GM18502 (cell line): ENCODE data around the gene ZNF219.
A peak's percentile ranks its signal among the peaks of the same experiment; 100 is the strongest.

Experiments used
- ATAC-seq: cut with Tn5 transposase; IDR thresholded peaks from one replicate; pipeline ENCODE4 v1.9.1; 2021; ENCODE audit warnings: mild to moderate bottlenecking; ENCODE audit not compliant: unreplicated experiment, poor library complexity

The ZNF219 gene

GRCh38 chr14:21088687-21089086 lies 9.8 kb downstream of the ZNF219 start:
- no peak for ATAC-seq

- peak; percentile 70 for ATAC-seq
These were observed 11.0 kb downstream of the ZNF219 start for GRCh38 chr14:21087294-21088091.

DNA sequence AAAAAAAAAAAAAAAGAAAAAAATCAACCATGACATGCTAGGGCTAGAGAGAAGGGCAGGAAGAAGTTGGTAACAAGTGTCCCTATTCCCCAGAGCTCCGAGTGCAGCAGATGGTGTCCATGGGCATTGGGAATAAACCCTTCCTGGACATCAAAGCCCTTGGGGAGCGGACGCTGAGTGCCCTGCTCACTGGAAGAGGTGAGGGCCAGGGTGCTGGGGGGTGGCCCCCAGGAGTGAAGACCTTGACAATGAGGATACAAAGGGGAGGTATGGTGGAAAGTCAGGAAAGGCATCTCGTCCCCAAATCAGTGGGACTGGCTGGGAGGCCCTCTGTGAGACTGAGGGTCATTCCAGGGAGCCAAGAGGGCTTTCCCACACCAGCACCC lies 11.6 kb downstream of the ZNF219 start:
- ATAC-seq = no peak

DNA sequence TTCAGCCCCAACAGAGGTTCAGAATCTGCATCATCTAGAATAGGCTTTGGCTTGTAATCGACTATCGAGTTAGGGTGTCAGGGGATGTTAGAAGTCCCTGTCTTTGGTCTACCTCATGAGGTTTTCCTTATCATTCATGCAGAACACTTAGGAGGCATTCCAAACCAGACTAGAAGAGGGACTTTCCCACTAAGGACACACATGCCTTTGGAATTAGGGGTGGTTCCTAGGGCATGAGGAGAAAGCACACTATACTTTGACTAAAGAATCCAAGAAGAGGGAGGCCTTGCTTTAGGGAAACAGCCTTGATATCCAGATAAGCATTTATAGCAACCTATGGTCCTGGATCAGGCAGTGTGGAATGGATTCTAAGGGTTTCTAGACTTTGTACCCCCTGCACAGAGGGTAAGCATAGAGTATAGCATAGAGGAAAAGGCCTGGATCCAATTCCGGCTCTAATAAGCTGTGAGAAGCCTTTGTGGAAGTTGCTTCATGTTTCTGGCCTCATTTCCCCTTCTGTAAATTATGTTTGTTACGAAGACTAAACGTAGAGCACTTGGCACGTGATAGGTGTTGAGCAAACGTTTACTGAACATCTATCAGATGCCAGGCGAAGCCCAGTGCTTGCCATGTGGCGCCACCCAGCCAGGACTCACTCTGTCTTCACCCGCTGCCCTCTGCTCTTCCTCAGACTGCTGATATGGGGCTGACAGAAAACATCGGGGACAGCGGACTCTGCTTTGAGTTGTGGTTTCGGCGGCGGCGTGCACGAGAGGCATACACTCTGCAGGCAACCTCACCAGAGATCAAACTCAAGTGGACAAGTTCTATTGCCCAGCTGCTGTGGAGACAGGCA lies 13.2 kb downstream of the ZNF219 start:
- no peak for ATAC-seq

DNA sequence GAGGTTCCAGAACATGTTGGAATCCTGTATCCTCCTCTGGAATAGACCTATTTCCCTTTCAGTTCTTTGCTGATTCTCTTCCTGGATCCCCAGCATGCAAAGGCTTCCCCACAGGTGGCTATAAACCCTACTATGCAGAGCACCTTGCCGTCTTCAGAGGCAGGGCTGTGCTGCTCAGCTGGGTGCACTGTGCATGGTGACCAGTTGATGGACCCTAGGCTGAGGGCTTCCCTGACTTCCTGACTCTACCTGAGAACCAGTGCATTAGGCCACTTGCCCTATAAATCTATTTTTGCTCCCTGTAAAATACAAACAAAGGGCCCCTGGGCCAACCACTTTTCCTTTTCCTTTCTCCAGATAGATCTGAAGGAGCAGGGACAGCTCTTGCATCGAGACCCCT lies 14.1 kb downstream of the ZNF219 start:
- ATAC-seq = no peak

DNA sequence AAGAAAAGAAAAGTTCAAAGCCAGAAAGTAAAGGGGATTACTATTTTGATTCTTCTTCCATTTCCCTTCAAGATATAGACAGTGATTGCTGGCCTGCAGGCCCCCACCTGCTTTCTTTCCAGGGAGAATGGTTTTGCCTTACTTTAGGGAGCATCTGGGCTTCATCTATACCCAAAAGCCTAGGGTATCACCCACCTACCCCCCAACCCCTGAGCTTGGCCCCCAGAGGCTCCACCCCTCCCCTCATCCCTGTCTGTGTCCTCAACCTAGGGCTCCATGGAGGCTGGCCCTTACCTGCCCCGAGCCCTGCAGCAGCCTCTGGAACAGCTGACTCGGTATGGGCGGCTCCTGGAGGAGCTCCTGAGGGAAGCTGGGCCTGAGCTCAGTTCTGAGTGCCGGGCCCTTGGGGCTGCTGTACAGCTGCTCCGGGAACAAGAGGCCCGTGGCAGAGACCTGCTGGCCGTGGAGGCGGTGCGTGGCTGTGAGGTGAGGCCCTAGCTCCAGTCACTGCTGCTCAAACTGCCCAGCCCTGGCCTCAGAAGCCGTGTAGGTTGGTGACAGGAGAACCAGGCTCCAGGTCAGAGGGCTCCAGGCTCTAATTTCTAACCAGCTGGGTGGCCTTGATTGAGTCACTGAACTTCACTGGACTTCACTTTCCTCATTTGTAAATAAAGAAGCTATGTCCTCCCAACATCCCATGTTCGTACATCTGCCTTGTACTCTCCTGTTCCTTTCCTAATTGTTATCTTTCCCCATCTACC lies 14.7 kb downstream of the ZNF219 start:
- ATAC-seq = no peak

GRCh38 chr14:21081521-21082142 lies 16.8 kb downstream of the ZNF219 start:
- ATAC-seq = no peak

- ATAC-seq = no peak
These were observed 19.7 kb downstream of the ZNF219 start for GRCh38 chr14:21078726-21079125.

- no peak for ATAC-seq
These were observed 20.2 kb downstream of the ZNF219 start for GRCh38 chr14:21078287-21078686.

DNA sequence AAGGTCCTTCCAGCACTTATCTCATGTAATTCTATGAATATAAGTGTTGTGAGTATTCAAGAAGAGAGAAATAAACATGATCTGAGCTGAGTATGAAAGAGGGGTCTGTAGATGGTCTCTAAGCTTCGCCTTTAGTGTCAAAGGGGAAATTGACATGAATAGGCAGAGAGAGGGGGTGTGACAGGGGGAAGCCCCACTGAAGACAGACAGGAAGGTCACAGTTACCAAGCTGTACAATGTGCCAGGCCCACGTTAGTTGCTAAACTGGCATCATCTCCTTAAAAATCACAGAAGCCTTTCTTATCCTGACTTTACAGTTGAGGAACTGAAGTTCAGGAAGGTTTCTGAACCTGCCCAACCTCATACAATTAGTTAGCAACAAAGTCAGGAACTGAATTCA lies 20.8 kb downstream of the ZNF219 start:
- ATAC-seq = no peak

- no peak for ATAC-seq
These were observed 22.6 kb downstream of the ZNF219 start for GRCh38 chr14:21075719-21076437.

GRCh38 chr14:21074398-21075272 lies 23.8 kb downstream of the ZNF219 start:
- no peak for ATAC-seq

GRCh38 chr14:21073921-21074320 lies 24.5 kb downstream of the ZNF219 start:
- no peak for ATAC-seq

GRCh38 chr14:21072781-21073339 lies 25.6 kb downstream of the ZNF219 start:
- ATAC-seq = no peak

DNA sequence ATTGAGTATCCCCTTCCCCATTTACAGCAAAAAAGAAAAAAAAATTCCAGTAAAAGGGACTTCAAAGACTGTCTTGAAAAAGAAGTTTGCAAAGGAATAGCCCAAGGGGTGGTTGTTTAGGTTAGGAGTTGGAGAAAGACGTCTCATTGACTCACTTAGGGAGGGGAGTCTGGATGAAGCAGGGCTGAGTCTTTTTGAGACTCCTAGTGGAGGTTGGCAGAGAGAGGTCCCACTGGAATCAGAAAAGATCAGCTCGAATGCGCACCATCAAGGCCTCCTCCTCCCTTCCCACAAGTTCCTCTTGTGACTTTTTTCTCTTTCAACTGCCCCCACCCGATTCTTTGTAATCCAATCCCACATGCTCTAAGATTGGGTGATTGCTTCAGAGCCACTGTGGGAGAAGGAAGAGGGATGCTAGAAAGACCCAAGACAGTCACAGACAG lies 26.4 kb downstream of the ZNF219 start:
- ATAC-seq = no peak

DNA sequence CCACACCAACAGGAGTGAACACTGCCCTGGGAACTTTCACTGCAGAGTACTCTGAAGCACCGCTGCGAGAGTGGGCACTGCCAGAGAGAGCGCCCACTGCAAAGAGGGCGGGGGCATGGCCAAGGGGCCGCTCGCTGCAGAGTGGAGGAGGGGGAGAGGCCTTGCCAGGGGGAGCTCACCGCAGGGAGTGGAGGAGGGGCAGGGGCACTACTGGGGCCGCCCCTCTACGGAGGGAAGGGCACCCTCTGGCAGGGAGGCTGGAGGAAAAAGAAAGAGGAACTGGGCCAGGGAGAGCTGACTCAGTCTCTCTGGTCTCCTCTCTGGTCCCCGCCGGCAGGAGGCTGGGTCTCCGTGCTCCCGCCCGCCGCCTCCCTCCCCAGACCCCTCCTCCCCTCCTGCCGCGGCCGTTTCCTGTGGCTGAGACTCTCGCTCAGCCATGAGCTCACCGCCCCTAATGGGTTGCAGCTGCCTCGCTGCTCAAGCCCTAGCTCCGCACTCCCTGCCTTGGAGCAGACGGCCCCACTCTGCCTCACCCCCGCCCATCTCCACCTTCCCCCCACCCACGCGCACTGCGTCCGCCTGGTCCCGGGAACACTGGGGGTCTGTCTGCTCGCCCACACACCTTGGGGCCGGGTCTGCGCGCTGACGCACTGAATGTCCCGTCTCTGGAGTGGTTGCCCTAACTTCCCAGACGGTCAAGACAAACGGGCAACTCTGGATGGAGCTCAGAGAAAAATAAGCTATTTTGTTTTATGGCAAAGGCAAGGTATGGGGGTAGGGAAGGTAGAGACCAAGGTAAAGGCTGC lies 27.0 kb downstream of the ZNF219 start:
- ATAC-seq = peak; percentile 78

- no peak for ATAC-seq
These were observed 27.7 kb downstream of the ZNF219 start for GRCh38 chr14:21070610-21071224.
